ES-I3 (cell line): ENCODE results near the gene AUNIP.

ENCODE experiments used
- H3K36me3 ChIP-seq: 2 replicates; pipeline ENCODE4 v1.6.1; 2013; ENCODE audit warnings: mild to moderate bottlenecking, low read length, control low read depth, moderate library complexity; ENCODE audit not compliant: insufficient read depth
- H3K4me1 ChIP-seq: 2 replicates; pipeline ENCODE4 v1.6.1; 2013; ENCODE audit warnings: mild to moderate bottlenecking, control low read depth, low read length; ENCODE audit not compliant: insufficient read depth
- H3K9ac ChIP-seq: 2 replicates; pipeline ENCODE4 v1.6.1; 2013; ENCODE audit warnings: low read depth, mild to moderate bottlenecking, low read length, moderate library complexity
- H3K9me3 ChIP-seq: 2 replicates; pipeline ENCODE4 v1.6.1; 2013; ENCODE audit warnings: mild to moderate bottlenecking, low read length, moderate library complexity; ENCODE audit not compliant: control insufficient read depth, insufficient read depth

AUNIP gene

GRCh38 chr1:25896266-25896665, 37.0 kb upstream of the AUNIP start:
- Histone ChIP-seq H3K9ac (no peak overlapping the region), H3K36me3 (peaks cover 23% of the 10 kb centered on the region), H3K9me3 (no peaks in the 10 kb centered on the region), H3K4me1 (peaks cover 24% of the 10 kb centered on the region)

GRCh38 chr1:25895365-25895990, 36.2 kb upstream of the AUNIP start:
- Histone ChIP-seq H3K36me3 (peaks cover 21% of the 10 kb centered on the region), H3K4me1 (peaks cover 29% of the 10 kb centered on the region), H3K9me3 (no peaks in the 10 kb centered on the region), H3K9ac (no peak overlapping the region)

GRCh38 chr1:25893116-25893515, 33.9 kb upstream of the AUNIP start:
- Histone ChIP-seq H3K36me3 (0 out of 2 replicates have a peak, but pooled peaks cover under 1% of the 10 kb centered on the region), H3K9me3 (no peaks in the 10 kb centered on the region), H3K4me1 (peaks cover 41% of the 10 kb centered on the region), H3K9ac (no peak overlapping the region)

- Histone ChIP-seq H3K4me1 (peaks cover 40% of the 10 kb centered on the region), H3K9me3 (no peaks in the 10 kb centered on the region), H3K9ac (no peak overlapping the region), H3K36me3 (no peaks in the 10 kb centered on the region)
These were observed 32.3 kb upstream of the AUNIP start for GRCh38 chr1:25891606-25892005.

- Histone ChIP-seq H3K9ac (no peak overlapping the region), H3K36me3 (no peaks in the 10 kb centered on the region), H3K4me1 (peaks cover 30% of the 10 kb centered on the region), H3K9me3 (no peaks in the 10 kb centered on the region)
These were observed 31.2 kb upstream of the AUNIP start for GRCh38 chr1:25890239-25891034.

- H3K4me1 ChIP-seq = peaks cover 30% of the 10 kb centered on the region
- H3K9me3 ChIP-seq = no peaks in the 10 kb centered on the region
- no peaks in the 10 kb centered on the region for H3K36me3 ChIP-seq
- H3K9ac ChIP-seq = no peak overlapping the region
These were observed 30.2 kb upstream of the AUNIP start for GRCh38 chr1:25889470-25889869.

- Histone ChIP-seq H3K36me3 (no peaks in the 10 kb centered on the region), H3K9ac (no peak overlapping the region), H3K9me3 (no peaks in the 10 kb centered on the region), H3K4me1 (peaks cover 30% of the 10 kb centered on the region)
These were observed 29.2 kb upstream of the AUNIP start for GRCh38 chr1:25888426-25888987.

GRCh38 chr1:25885602-25886001, 26.3 kb upstream of the AUNIP start:
- Histone ChIP-seq H3K9me3 (no peaks in the 10 kb centered on the region), H3K9ac (no peak overlapping the region), H3K36me3 (no peaks in the 10 kb centered on the region), H3K4me1 (peaks cover 13% of the 10 kb centered on the region)

GRCh38 chr1:25881266-25881665, 22.0 kb upstream of the AUNIP start:
- no peaks in the 10 kb centered on the region for H3K4me1 ChIP-seq
- H3K9me3 ChIP-seq = no peaks in the 10 kb centered on the region
- H3K9ac ChIP-seq = no peak overlapping the region
- H3K36me3 ChIP-seq = no peaks in the 10 kb centered on the region

- Histone ChIP-seq H3K9ac (no peak overlapping the region), H3K9me3 (no peaks in the 10 kb centered on the region), H3K36me3 (no peaks in the 10 kb centered on the region), H3K4me1 (no peaks in the 10 kb centered on the region)
These were observed 21.3 kb upstream of the AUNIP start for GRCh38 chr1:25880518-25880917.

- H3K4me1 ChIP-seq = peaks cover under 1% of the 10 kb centered on the region; the same call in 1 of the 2 replicates
- no peaks in the 10 kb centered on the region for H3K36me3 ChIP-seq
- H3K9ac ChIP-seq = no peak overlapping the region
- H3K9me3 ChIP-seq = no peaks in the 10 kb centered on the region
These were observed 20.4 kb upstream of the AUNIP start for GRCh38 chr1:25879675-25880074.

GRCh38 chr1:25878690-25879089, 19.4 kb upstream of the AUNIP start:
- Histone ChIP-seq H3K9ac (no peak overlapping the region), H3K4me1 (peaks cover 4% of the 10 kb centered on the region; the same call in 1 of the 2 replicates), H3K9me3 (no peaks in the 10 kb centered on the region), H3K36me3 (no peaks in the 10 kb centered on the region)

GRCh38 chr1:25877155-25877554, 17.9 kb upstream of the AUNIP start:
- Histone ChIP-seq H3K4me1 (peaks cover 10% of the 10 kb centered on the region; the same call in 1 of the 2 replicates), H3K9ac (no peak overlapping the region), H3K36me3 (no peaks in the 10 kb centered on the region), H3K9me3 (no peaks in the 10 kb centered on the region)

- Histone ChIP-seq H3K9me3 (no peaks in the 10 kb centered on the region), H3K36me3 (no peaks in the 10 kb centered on the region), H3K9ac (no peak overlapping the region), H3K4me1 (peaks cover 12% of the 10 kb centered on the region; the same call in 1 of the 2 replicates)
These were observed 17.4 kb upstream of the AUNIP start for GRCh38 chr1:25876693-25877077.
